HCT116 (cell line): ENCODE data around the gene EDNRA. TPM values are rescaled to one million over a fixed set of nuclear protein-coding genes. Genes with fewer than 3 reads are reported as not detected.

Experiments used
- ATAC-seq: fragments of 200-7000 bp; cut with Tn5 transposase; 2 replicates; pipeline ENCODE4 v1.9.1; 2020; ENCODE audit warnings: mild to moderate bottlenecking, moderate library complexity
- BruUV-seq: library from RNA; stranded (reverse); fragments of 400-500 nt; replicated peaks from 2 replicates; lab custom pipeline; 2021; lab: Mats Ljungman, UMichigan
- CTCF ChIA-PET: fragments of 300-600 bp; sonication (Branson Sonifier 250); formaldehyde crosslinking; loops from one replicate; lab custom pipeline; 2021; ENCODE audit warnings: antibody characterized with exemption; lab: Charles Lee
- POLR2A ChIA-PET: fragments of 300-600, 350-600 bp; sonication (Branson Sonifier 250); formaldehyde crosslinking; loops from one replicate; lab custom pipeline; 2021; ENCODE audit warnings: antibody characterized with exemption; lab: Charles Lee
- RAD21 ChIA-PET, 2 experiments: fragments of 300-600 bp; sonication (Branson Sonifier 250); formaldehyde crosslinking; loops; one replicate each; lab custom pipeline; 2023; ENCODE audit warnings: low total read pairs in 2 of 2; ENCODE audit not compliant: uncharacterized antibody in 2 of 2, unreplicated experiment in 2 of 2, low non-redundant PET in 1 of 2; lab: Charles Lee
- DNase-seq: peaks from one replicate; pipeline ENCODE4 v3.0.0-alpha.2; 2010; ENCODE audit warnings: low read depth, low spot score
- H2AFZ ChIP-seq: fragments of 200-600 bp; shearing (Covaris generic), sonication (generic); 2 replicates; pipeline ENCODE4 v1.6.1; 2017; ENCODE audit warnings: low read depth, mixed run types, mixed read lengths, antibody characterized with exemption, low read length; ENCODE audit not compliant: poor library complexity, severe bottlenecking
- H3K27ac ChIP-seq: 2 replicates; pipeline ENCODE4 v1.5.1; 2012; ENCODE audit warnings: low read depth, low read length
- H3K27me3 ChIP-seq: fragments of 200-600 bp; sonication (generic); 2 replicates; pipeline ENCODE4 v1.6.1; 2016; ENCODE audit warnings: mixed run types, low read length, mixed read lengths; ENCODE audit not compliant: insufficient read depth
- H3K36me3 ChIP-seq, 2 experiments: fragments of 200-500 bp in 1 of 2; fragments of 200-600 bp in 1 of 2; sonication (Bioruptor generic) in 1 of 2; sonication (generic) in 1 of 2; 2 replicates each; pipeline versions ENCODE4 v1.5.1 to v1.6.1; 2014 to 2016; ENCODE audit warnings: low read length in 2 of 2, inconsistent platforms in 1 of 2, mixed read lengths in 1 of 2, mixed run types in 1 of 2; ENCODE audit not compliant: insufficient read depth in 2 of 2, control insufficient read depth in 1 of 2
- H3K4me1 ChIP-seq, 2 experiments: fragments of 200-600 bp in 1 of 2; sonication (generic) in 1 of 2; 2 replicates each; pipeline versions ENCODE4 v1.5.1 to v1.6.1; 2012 to 2017; ENCODE audit warnings: low read length in 2 of 2, inconsistent platforms in 1 of 2, mild to moderate bottlenecking in 1 of 2, mixed read lengths in 1 of 2, mixed run types in 1 of 2, moderate library complexity in 1 of 2; ENCODE audit not compliant: insufficient read depth in 2 of 2, control insufficient read depth in 1 of 2
- H3K4me2 ChIP-seq: fragments of 200-600 bp; sonication (generic); 2 replicates; pipeline ENCODE4 v1.6.1; 2017; ENCODE audit warnings: mixed run types, low read length, mixed read lengths
- H3K4me3 ChIP-seq, 2 experiments: fragments of 200-600 bp in 1 of 2; sonication (generic) in 1 of 2; replicated peaks in 1 of 2; 2 replicates each; pipeline ENCODE4 v1.5.1; 2011 to 2016; ENCODE audit warnings: low read length in 2 of 2, control low read depth in 1 of 2, low read depth in 1 of 2, mild to moderate bottlenecking in 1 of 2, mixed read lengths in 1 of 2, mixed run types in 1 of 2
- H3K79me2 ChIP-seq: fragments of 200-600 bp; sonication (generic); 2 replicates; pipeline ENCODE4 v1.6.1; 2017; ENCODE audit warnings: mild to moderate bottlenecking, mixed run types, low read length, moderate library complexity, mixed read lengths; ENCODE audit not compliant: insufficient read depth
- H3K9ac ChIP-seq: fragments of 200-600 bp; sonication (generic); 2 replicates; pipeline ENCODE4 v1.6.1; 2016; ENCODE audit warnings: low read length, mixed read lengths
- H3K9me2 ChIP-seq: fragments of 200-600 bp; sonication (generic), shearing (Covaris generic); 2 replicates; pipeline ENCODE4 v1.6.1; 2017; ENCODE audit warnings: mixed run types, mild to moderate bottlenecking, moderate library complexity; ENCODE audit not compliant: insufficient read depth
- H3K9me3 ChIP-seq, 2 experiments: fragments of 200-500 bp in 1 of 2; fragments of 200-600 bp in 1 of 2; sonication (Bioruptor generic) in 1 of 2; sonication (generic) in 1 of 2; 2 replicates each; pipeline ENCODE4 v1.6.1; 2014 to 2017; ENCODE audit warnings: low read length in 2 of 2, mixed read lengths in 2 of 2, inconsistent platforms in 1 of 2, low read depth in 1 of 2, mild to moderate bottlenecking in 1 of 2, mixed run types in 1 of 2, moderate library complexity in 1 of 2; ENCODE audit not compliant: control insufficient read depth in 1 of 2, insufficient read depth in 1 of 2
- H4K20me1 ChIP-seq: fragments of 200-600 bp; sonication (generic), shearing (Covaris generic); 2 replicates; pipeline ENCODE4 v1.6.1; 2017; ENCODE audit warnings: mixed run types, mild to moderate bottlenecking, moderate library complexity; ENCODE audit not compliant: insufficient read depth
- CBX3 ChIP-seq: IDR thresholded peaks from 2 replicates; pipeline ENCODE4 v1.6.1; 2012; ENCODE audit warnings: low read depth
- CEBPB ChIP-seq: IDR thresholded peaks from 2 replicates; pipeline ENCODE4 v1.6.1; 2012; ENCODE audit warnings: low read depth
- CTCF ChIP-seq, 3 experiments: fragments of 200-600 bp in 1 of 3; sonication (generic) in 1 of 3; IDR thresholded peaks in 2 of 3; conservative IDR thresholded peaks in 1 of 3; 2 replicates each; pipeline ENCODE4 v1.5.1; 2012 to 2017; ENCODE audit warnings: low read depth in 2 of 3, low read length in 2 of 3, antibody characterized with exemption in 1 of 3, borderline replicate concordance in 1 of 3, control low read depth in 1 of 3, mild to moderate bottlenecking in 1 of 3, mixed read lengths in 1 of 3, mixed run types in 1 of 3, moderate library complexity in 1 of 3; ENCODE audit not compliant: insufficient read depth in 1 of 3
- EGR1 ChIP-seq: IDR thresholded peaks from 2 replicates; pipeline ENCODE4 v1.6.1; 2012; ENCODE audit warnings: low read depth
- ELF1 ChIP-seq: IDR thresholded peaks from 2 replicates; pipeline ENCODE4 v1.6.1; 2012; ENCODE audit warnings: low read depth, borderline replicate concordance
- FOSL1 ChIP-seq: IDR thresholded peaks from 2 replicates; pipeline ENCODE4 v1.6.1; 2012; ENCODE audit warnings: low read depth
- JUND ChIP-seq: IDR thresholded peaks from 2 replicates; pipeline ENCODE4 v1.6.1; 2012
- MAX ChIP-seq: IDR thresholded peaks from 2 replicates; pipeline ENCODE4 v1.6.1; 2012
- POLR2A ChIP-seq: IDR thresholded peaks from 2 replicates; pipeline ENCODE4 v1.7.0; 2011; ENCODE audit warnings: borderline replicate concordance; ENCODE audit not compliant: insufficient read depth, insufficient read length; ENCODE audit errors: extremely low read depth
- POLR2AphosphoS5 ChIP-seq: IDR thresholded peaks from 2 replicates; pipeline ENCODE4 v1.6.1; 2011; ENCODE audit warnings: mild to moderate bottlenecking, low read depth, low read length, moderate library complexity
- RAD21 ChIP-seq: IDR thresholded peaks from 2 replicates; pipeline ENCODE4 v1.6.1; 2012; ENCODE audit warnings: low read depth, mild to moderate bottlenecking
- REST ChIP-seq: IDR thresholded peaks from 2 replicates; pipeline ENCODE4 v1.6.1; 2012; ENCODE audit warnings: low read depth
- SRF ChIP-seq: IDR thresholded peaks from 2 replicates; pipeline ENCODE4 v1.6.1; 2012; ENCODE audit warnings: low read depth
- TCF7L2 ChIP-seq: IDR thresholded peaks from 2 replicates; pipeline ENCODE4 v1.7.0; 2011; ENCODE audit warnings: borderline replicate concordance, inconsistent platforms; ENCODE audit not compliant: insufficient read depth, insufficient read length; ENCODE audit errors: extremely low read depth
- ZBTB33 ChIP-seq: IDR thresholded peaks from 2 replicates; pipeline ENCODE4 v1.6.1; 2011; ENCODE audit warnings: mild to moderate bottlenecking, low read length, moderate library complexity; ENCODE audit not compliant: insufficient replicate concordance; ENCODE audit errors: extremely low read depth
- ZFX ChIP-seq: fragments of 450-650 bp; IDR thresholded peaks from 2 replicates; pipeline ENCODE4 v1.6.1; 2017
- intact Hi-C: fragments of 100-400 bp; cut with micrococcal nuclease; formaldehyde crosslinking; loops from 2 replicates; pipeline ENCODE4 v1.10.0; 2022
- total RNA-seq: library from RNA; stranded (reverse); gene quantifications from one replicate; pipeline ENCODE4 v1.2.1, GENCODE V29; 2021; ENCODE audit not compliant: unreplicated experiment

EDNRA gene
- total RNA-seq, 1 experiment from 2014 or later, result 2.0 TPM

GRCh38 chr4:147581606-147582350 is 100.9 kb downstream of the EDNRA start:
- Histone ChIP-seq H3K9me3 (no peaks in the 10 kb centered on the region), H3K79me2 (no peaks in the 10 kb centered on the region), H3K9me2 (no peaks in the 10 kb centered on the region), H3K27ac (no peak overlapping the region), H3K4me1 (peaks cover 8 to 12% of the 10 kb centered on the region in 2 experiments; a peak in 3 of 4 replicates), H3K4me3 (no peak overlapping the region), H3K9ac (no peak overlapping the region), H3K27me3 (no peaks in the 10 kb centered on the region), H2AFZ (no peak overlapping the region), H3K4me2 (no peak overlapping the region), H4K20me1 (no peaks in the 10 kb centered on the region), H3K36me3 (no peaks in the 10 kb centered on the region)
- POLR2A ChIA-PET, result no interaction called here
- CTCF ChIA-PET, result interaction anchor here (1.3 kb wide), 1 partner anchor 63 kb away, joined by 3 read pairs; no protein-coding TSS in a partner anchor
- intact Hi-C loops, result no loop called here
- ATAC-seq, result no peak
- RAD21 ChIA-PET, result interaction anchor here in 1 of 2 experiments (0.6 kb wide), 1 partner anchor 10 kb away, joined by 3 read pairs; no protein-coding TSS in a partner anchor
- DNase-seq, result no peak
- no TSS peak for BruUV-seq
- TF ChIP-seq POLR2AphosphoS5 (no peak), ZFX (no peak), CEBPB (no peak), MAX (no peak), POLR2A (no peak), CBX3 (no peak), TCF7L2 (no peak), CTCF (IDR thresholded peaks at IDR 0.05 in 2 of 3, conservative IDR thresholded peaks at IDR 0.05 in 1 of 3; ENCODE audit: borderline replicate concordance in 1 of 3, insufficient read depth in 1 of 3, low read depth in 2 of 3, low read length in 2 of 3) (no peak), FOSL1 (no peak), ZBTB33 (no peak), SRF (no peak), EGR1 (no peak), RAD21 (no peak), REST (no peak), JUND (no peak), ELF1 (no peak)
